Measurements from ENCODE around the gene TFF3. TPM values are rescaled to one million over a fixed set of nuclear protein-coding genes. Genes with fewer than 3 reads are reported as not detected.

Gene TFF3
- total and polyA plus RNA-seq, 2 donors from 2014 or later: 10.0 to 22.4 TPM

DNA sequence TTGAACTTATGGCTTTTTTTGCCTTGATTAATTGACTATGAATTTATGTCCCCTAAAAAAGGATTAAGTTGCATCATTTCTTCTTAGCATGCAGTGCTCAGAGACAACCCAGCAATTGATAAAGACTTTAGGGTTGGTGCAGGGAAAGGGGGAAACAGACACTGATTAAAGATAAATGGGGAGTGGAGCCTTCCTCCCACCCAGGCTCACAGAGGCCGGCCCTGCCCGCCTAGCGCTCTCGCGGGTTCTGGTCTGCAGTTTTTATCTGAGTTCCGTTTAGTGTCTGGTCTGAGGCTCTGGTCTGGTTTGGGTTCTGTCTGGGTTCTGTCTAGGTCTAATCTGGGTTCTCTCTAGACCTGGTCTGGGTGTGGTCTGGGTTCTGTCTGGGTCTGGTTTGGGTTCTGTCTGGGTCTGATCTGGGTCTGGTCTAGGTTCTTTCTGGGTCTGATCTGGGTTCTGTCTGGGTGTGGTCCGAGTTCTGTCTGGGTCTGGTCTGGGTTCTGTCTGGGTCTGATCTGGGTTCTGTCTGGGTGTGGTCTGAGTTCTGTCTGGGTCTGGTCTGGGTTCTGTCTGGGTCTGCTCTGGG is 48.1 kb downstream of the TFF3 start:
- no peak for DNase-seq
- intact Hi-C loops (cut with DNase I): no loop called here
- no peak for FAIRE-seq
- H3K4me3 ChIP-seq (ENCODE audit: low read length in 3 of 3): no peak overlapping the region
- no peak overlapping the region for H3K27ac ChIP-seq (ENCODE audit: low read depth in 2 of 2, low read length in 2 of 2)
- no peaks in the 10 kb centered on the region for H3K36me3 ChIP-seq (ENCODE audit: control insufficient read depth in 2 of 3, insufficient read depth in 3 of 3, low read length in 3 of 3)
- peaks cover 0 to 11% (median 7%) of the 10 kb centered on the region in 3 donors for H3K4me1 ChIP-seq (ENCODE audit: control insufficient read depth in 2 of 3, insufficient read depth in 2 of 3, low read depth in 1 of 3, low read length in 3 of 3)
- TF ChIP-seq, protein P1, sequence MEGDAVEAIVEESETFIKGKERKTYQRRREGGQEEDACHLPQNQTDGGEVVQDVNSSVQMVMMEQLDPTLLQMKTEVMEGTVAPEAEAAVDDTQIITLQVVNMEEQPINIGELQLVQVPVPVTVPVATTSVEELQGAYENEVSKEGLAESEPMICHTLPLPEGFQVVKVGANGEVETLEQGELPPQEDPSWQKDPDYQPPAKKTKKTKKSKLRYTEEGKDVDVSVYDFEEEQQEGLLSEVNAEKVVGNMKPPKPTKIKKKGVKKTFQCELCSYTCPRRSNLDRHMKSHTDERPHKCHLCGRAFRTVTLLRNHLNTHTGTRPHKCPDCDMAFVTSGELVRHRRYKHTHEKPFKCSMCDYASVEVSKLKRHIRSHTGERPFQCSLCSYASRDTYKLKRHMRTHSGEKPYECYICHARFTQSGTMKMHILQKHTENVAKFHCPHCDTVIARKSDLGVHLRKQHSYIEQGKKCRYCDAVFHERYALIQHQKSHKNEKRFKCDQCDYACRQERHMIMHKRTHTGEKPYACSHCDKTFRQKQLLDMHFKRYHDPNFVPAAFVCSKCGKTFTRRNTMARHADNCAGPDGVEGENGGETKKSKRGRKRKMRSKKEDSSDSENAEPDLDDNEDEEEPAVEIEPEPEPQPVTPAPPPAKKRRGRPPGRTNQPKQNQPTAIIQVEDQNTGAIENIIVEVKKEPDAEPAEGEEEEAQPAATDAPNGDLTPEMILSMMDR (IDR thresholded peaks at IDR 0.05; ENCODE audit: borderline replicate concordance, extremely low read depth, insufficient read depth): no peak
- H3K9me3 ChIP-seq (ENCODE audit: control insufficient read depth in 2 of 3, insufficient read depth in 1 of 3, low read length in 3 of 3): no peaks in the 10 kb centered on the region
- H3K9ac ChIP-seq (ENCODE audit: low read length in 3 of 3): no peak overlapping the region
- H3K27me3 ChIP-seq (ENCODE audit: control insufficient read depth, insufficient read depth, low read length): no peaks in the 10 kb centered on the region

- H3K36me3 ChIP-seq (ENCODE audit: control insufficient read depth in 2 of 3, insufficient read depth in 3 of 3, low read length in 3 of 3): no peaks in the 10 kb centered on the region
- H3K4me3 ChIP-seq (ENCODE audit: low read length in 3 of 3): no peak overlapping the region
- H3K9me3 ChIP-seq (ENCODE audit: control insufficient read depth in 2 of 3, insufficient read depth in 1 of 3, low read length in 3 of 3): no peaks in the 10 kb centered on the region
- no peak overlapping the region for H3K27ac ChIP-seq (ENCODE audit: low read depth in 2 of 2, low read length in 2 of 2)
- H3K27me3 ChIP-seq (ENCODE audit: control insufficient read depth, insufficient read depth, low read length): no peaks in the 10 kb centered on the region
- intact Hi-C loops (cut with DNase I): no loop called here
- DNase-seq (peak in 1 of 5 donors; percentile 78), FAIRE-seq (no peak)
- TF ChIP-seq, protein P1 (IDR thresholded peaks at IDR 0.05; ENCODE audit: borderline replicate concordance, extremely low read depth, insufficient read depth): no peak
- H3K9ac ChIP-seq (ENCODE audit: low read length in 3 of 3): no peak overlapping the region
- H3K4me1 ChIP-seq (ENCODE audit: control insufficient read depth in 2 of 3, insufficient read depth in 2 of 3, low read depth in 1 of 3, low read length in 3 of 3): peaks cover 0 to 11% (median 9%) of the 10 kb centered on the region in 3 donors
Observed at GRCh38 chr21:42265231-42265812, 49.9 kb downstream of the TFF3 start.

- intact Hi-C loops (cut with DNase I): no loop called here
- TF ChIP-seq, protein P1 (IDR thresholded peaks at IDR 0.05; ENCODE audit: borderline replicate concordance, extremely low read depth, insufficient read depth): no peak
- no peak overlapping the region for H3K4me3 ChIP-seq (ENCODE audit: low read length in 3 of 3)
- FAIRE-seq: no peak
- H3K27me3 ChIP-seq (ENCODE audit: control insufficient read depth, insufficient read depth, low read length): no peaks in the 10 kb centered on the region
- H3K9me3 ChIP-seq (ENCODE audit: control insufficient read depth in 2 of 3, insufficient read depth in 1 of 3, low read length in 3 of 3): no peaks in the 10 kb centered on the region
- peak overlapping the region in 1 of 2 donors; percentile 60 for H3K27ac ChIP-seq (ENCODE audit: low read depth in 2 of 2, low read length in 2 of 2)
- DNase-seq: no peak
- no peaks in the 10 kb centered on the region for H3K36me3 ChIP-seq (ENCODE audit: control insufficient read depth in 2 of 3, insufficient read depth in 3 of 3, low read length in 3 of 3)
- H3K4me1 ChIP-seq (ENCODE audit: control insufficient read depth in 2 of 3, insufficient read depth in 2 of 3, low read depth in 1 of 3, low read length in 3 of 3): peaks cover 0 to 11% (median 9%) of the 10 kb centered on the region in 3 donors
- peak overlapping the region in 1 of 3 donors; percentile 17 for H3K9ac ChIP-seq (ENCODE audit: low read length in 3 of 3)
Observed at GRCh38 chr21:42264245-42265195, 50.7 kb downstream of the TFF3 start.

All from kidney (tissue), 14 donors.